ENCODE data around the gene RTN4R. TPM values are rescaled to one million over a fixed set of nuclear protein-coding genes. Genes with fewer than 3 reads are reported as not detected.
"Not testable (repeated sequence)": the region's sequence is repeated elsewhere in the genome, so short reads cannot be mapped to it uniquely, and the experiment has no call there.

Gene RTN4R
- total RNA-seq, 2 donors from 2014 or later: 0.66 to 1.8 TPM

DNA sequence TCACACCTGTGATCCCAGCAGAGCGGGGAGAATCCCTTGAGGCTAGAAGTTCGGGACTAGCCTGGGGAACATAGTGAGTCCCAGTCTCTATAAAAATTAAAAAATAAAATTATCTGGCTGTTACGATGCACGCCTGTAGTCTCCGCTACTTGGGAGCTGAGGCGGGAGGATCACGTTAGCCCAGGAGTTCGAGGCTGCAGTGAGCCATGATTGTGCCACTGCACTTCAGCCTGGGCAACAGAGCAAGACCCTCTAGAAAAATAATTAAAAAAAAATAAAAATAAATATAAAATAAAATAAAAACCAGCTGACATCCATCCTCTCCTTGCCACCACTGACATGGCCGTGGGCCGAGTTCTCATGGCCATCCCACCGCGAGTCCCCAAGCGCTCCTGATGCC is 7.7 kb upstream of the RTN4R start:
- Histone ChIP-seq H3K27ac (no peak overlapping the region), H3K4me3 (no peak overlapping the region), H3K4me1 (no peaks in the 10 kb centered on the region), H3K27me3 (no peaks in the 10 kb centered on the region), H3K9me3 (no peaks in the 10 kb centered on the region), H3K36me3 (replicated peaks in 1 of 2; ENCODE audit: insufficient read depth in 1 of 2, low read depth in 2 of 2) (no peaks in the 10 kb centered on the region)
- no peak for DNase-seq
- WGBS, 2 donors: 92 to 93% methylated on average over 13 of the region's 13 CpGs
- TF ChIP-seq, protein P1, sequence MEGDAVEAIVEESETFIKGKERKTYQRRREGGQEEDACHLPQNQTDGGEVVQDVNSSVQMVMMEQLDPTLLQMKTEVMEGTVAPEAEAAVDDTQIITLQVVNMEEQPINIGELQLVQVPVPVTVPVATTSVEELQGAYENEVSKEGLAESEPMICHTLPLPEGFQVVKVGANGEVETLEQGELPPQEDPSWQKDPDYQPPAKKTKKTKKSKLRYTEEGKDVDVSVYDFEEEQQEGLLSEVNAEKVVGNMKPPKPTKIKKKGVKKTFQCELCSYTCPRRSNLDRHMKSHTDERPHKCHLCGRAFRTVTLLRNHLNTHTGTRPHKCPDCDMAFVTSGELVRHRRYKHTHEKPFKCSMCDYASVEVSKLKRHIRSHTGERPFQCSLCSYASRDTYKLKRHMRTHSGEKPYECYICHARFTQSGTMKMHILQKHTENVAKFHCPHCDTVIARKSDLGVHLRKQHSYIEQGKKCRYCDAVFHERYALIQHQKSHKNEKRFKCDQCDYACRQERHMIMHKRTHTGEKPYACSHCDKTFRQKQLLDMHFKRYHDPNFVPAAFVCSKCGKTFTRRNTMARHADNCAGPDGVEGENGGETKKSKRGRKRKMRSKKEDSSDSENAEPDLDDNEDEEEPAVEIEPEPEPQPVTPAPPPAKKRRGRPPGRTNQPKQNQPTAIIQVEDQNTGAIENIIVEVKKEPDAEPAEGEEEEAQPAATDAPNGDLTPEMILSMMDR (IDR thresholded peaks at IDR 0.05): no peak
- no peak for TF ChIP-seq POLR2A (IDR thresholded peaks at IDR 0.05)
- intact Hi-C loops (cut with DNase I): no loop called here
- ATAC-seq: no peak

DNA sequence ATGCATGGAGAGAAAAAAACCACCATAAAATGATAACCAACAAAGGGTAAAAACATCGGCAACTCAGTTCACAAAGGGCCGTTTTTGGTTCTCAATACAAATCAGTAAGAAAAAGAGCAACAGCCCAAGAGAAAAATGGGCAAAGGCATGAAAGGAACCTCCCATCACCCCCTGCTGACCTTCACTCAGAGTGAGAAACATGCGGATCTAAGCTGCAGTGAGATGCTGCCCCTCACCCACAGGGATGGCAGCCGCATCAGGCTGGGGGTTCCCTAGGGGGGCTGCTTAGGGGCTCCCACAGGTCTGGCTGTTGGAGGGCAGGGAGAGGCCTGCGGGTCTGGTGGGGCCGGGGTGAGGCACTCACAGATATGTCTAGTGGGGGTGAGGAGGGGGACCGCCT is 7.2 kb upstream of the RTN4R start:
- H3K36me3 ChIP-seq (replicated peaks in 1 of 2; ENCODE audit: insufficient read depth in 1 of 2, low read depth in 2 of 2); H3K27me3 ChIP-seq; ATAC-seq; H3K9me3 ChIP-seq; H3K4me1 ChIP-seq; intact Hi-C loops (cut with DNase I); H3K27ac ChIP-seq; H3K4me3 ChIP-seq; DNase-seq: not testable (repeated sequence)
- WGBS, 2 donors: 72 to 84% methylated on average over 6 to 7 of the region's 7 CpGs

DNA sequence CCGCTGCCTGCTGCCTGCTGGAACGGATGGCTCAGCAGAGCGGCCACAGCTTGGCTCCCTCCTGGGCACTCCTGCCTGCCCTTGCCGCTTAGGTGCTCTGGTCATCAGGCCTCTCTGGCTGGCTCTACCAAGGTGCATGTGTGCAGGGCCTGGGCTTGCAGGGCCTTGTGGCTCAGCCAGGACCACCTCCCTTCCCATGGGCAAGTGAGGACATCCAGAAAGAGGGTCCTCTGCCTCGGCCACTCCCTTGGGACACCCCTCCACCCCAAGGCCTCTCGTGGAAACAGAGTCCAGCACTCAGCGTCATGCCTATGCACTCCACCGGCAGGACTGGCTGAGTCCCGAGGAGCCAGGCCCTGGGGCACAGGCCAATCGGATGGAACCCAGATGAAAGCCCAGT is 6.3 kb upstream of the RTN4R start:
- H3K27ac ChIP-seq; intact Hi-C loops (cut with DNase I); ATAC-seq; H3K4me3 ChIP-seq; H3K4me1 ChIP-seq; H3K27me3 ChIP-seq; H3K36me3 ChIP-seq (replicated peaks in 1 of 2; ENCODE audit: insufficient read depth in 1 of 2, low read depth in 2 of 2); H3K9me3 ChIP-seq; DNase-seq: not testable (repeated sequence)
- 91% methylated on average over 6 of the region's 10 CpGs; no CpG with 5 or more reads in 1 of the 2 donors for WGBS, 2 donors

DNA sequence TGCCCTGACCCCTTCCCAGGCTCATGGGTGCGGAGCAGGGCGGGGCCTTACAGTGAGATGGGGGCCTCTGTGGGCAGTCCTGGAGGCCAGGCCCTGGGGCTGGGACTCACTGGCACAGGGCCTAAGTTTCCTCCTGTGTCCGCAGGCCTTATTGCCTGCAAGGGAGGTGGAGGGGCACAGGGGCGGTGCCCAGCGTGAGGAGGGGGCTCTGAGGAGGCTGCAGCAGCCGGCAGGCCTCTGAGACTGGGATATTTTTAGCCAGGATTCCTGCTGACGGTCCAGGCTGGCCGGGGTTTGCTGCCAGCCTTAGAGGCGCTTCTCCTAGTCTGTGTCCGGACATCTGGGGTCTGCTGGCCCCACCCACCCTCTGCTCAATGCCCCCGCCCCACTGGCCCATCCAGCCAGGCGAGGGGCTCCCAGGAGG is 5.7 kb upstream of the RTN4R start:
- DNase-seq (no peak), ATAC-seq (no peak)
- intact Hi-C loops (cut with DNase I): no loop called here
- H3K4me1 ChIP-seq: no peaks in the 10 kb centered on the region
- no peaks in the 10 kb centered on the region for H3K36me3 ChIP-seq (replicated peaks in 1 of 2; ENCODE audit: insufficient read depth in 1 of 2, low read depth in 2 of 2)
- 74 to 78% methylated on average over 6 to 11 of the region's 12 CpGs for WGBS, 2 donors
- H3K27ac ChIP-seq: no peak overlapping the region
- no peak overlapping the region for H3K4me3 ChIP-seq
- TF ChIP-seq POLR2A (IDR thresholded peaks at IDR 0.05): no peak
- no peaks in the 10 kb centered on the region for H3K9me3 ChIP-seq
- H3K27me3 ChIP-seq: no peaks in the 10 kb centered on the region

DNA sequence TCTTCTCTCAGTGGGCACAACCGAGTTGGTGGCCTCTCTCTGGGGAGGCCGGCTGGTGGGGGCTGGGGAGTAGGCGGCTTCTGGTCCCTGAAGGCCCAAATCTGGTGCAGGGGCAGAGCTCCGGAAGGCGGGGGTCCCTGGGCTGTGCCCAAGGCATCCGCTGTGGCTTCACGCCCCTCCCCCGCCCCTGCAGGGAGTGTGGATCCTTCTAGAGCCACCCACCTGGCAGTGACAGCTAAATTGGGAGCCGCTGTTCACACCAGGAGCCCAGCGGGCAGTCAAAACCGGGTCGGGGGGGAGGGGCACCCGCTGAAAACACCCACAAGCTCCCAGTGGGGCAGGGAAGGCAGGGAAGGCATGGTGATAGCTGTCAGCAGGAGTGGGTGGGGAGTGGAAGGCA is 4.6 kb upstream of the RTN4R start:
- TF ChIP-seq, protein P1 (IDR thresholded peaks at IDR 0.05): no peak
- H3K36me3 ChIP-seq (replicated peaks in 1 of 2; ENCODE audit: insufficient read depth in 1 of 2, low read depth in 2 of 2): no peaks in the 10 kb centered on the region
- H3K4me3 ChIP-seq: no peak overlapping the region
- ATAC-seq (no peak), DNase-seq (no peak)
- no peaks in the 10 kb centered on the region for H3K9me3 ChIP-seq
- intact Hi-C loops (cut with DNase I): no loop called here
- 87 to 100% methylated on average over 1 to 12 of the region's 13 CpGs for WGBS, 2 donors
- no peak overlapping the region for H3K27ac ChIP-seq
- H3K27me3 ChIP-seq: no peaks in the 10 kb centered on the region
- H3K4me1 ChIP-seq: no peaks in the 10 kb centered on the region

DNA sequence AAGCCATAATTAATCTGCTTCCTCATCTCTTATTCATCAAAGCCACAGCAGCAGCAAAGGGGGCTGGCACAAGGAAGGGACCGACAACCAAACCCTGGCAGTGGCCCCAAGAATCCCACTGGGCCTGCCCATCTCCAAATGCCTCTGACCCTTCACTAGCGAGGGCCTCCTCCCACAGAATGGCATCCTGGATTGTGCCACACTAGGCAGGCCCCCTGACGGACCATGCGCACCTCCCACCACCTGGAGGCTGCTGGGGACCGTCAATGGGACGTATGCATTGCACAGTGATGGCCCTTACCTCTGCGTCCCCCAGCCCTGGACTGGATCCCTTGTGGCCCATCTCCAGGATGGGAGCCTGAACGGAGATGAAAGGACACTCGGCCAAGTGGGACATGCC is 4.1 kb upstream of the RTN4R start:
- Histone ChIP-seq H3K27ac (no peak overlapping the region), H3K27me3 (no peaks in the 10 kb centered on the region), H3K4me3 (no peak overlapping the region), H3K4me1 (peaks cover 5% of the 10 kb centered on the region), H3K36me3 (replicated peaks in 1 of 2; ENCODE audit: insufficient read depth in 1 of 2, low read depth in 2 of 2) (no peaks in the 10 kb centered on the region), H3K9me3 (no peaks in the 10 kb centered on the region)
- no peak for DNase-seq
- 93 to 98% methylated on average over 7 to 9 of the region's 9 CpGs for WGBS, 2 donors
- no peak for TF ChIP-seq POLR2A (IDR thresholded peaks at IDR 0.05)
- TF ChIP-seq, protein P1 (IDR thresholded peaks at IDR 0.05): no peak
- intact Hi-C loops (cut with DNase I): no loop called here
- ATAC-seq: no peak
